Heart left ventricle (tissue), 16 donors: ENCODE data around the gene DCUN1D5. TPM values are rescaled to one million over a fixed set of nuclear protein-coding genes. Genes with fewer than 3 reads are reported as not detected.

Experiments
- ATAC-seq, 4 donors: fragments of 200-7000 bp; cut with Tn5 transposase; one replicate each; pipeline ENCODE4 v1.9.1; 2020 to 2022; ENCODE audit warnings: moderate library complexity in 4 of 4, mild to moderate bottlenecking in 3 of 4, moderate number of reproducible peaks in 1 of 4
- DNase-seq, 5 donors: peaks; one replicate each; pipeline ENCODE4 v3.0.0-alpha.2; 2020
- H3K27ac ChIP-seq, 12 donors: fragments of 200-600 bp; sonication (generic) in 4 of 12; one replicate each; pipeline versions ENCODE4 v1.5.0 to v1.8.0; 2016 to 2022; ENCODE audit warnings: mild to moderate bottlenecking in 2 of 12
- H3K27me3 ChIP-seq, 9 donors: fragments of 200-600 bp; sonication (generic) in 2 of 9; one replicate each; pipeline versions ENCODE4 v1.5.1 to v1.8.0; 2016 to 2022; ENCODE audit warnings: mild to moderate bottlenecking in 3 of 9
- H3K36me3 ChIP-seq, 9 donors: fragments of 200-600 bp; sonication (generic) in 2 of 9; one replicate each; pipeline versions ENCODE4 v1.5.0 to v1.8.0; 2018 to 2022; ENCODE audit warnings: mild to moderate bottlenecking in 2 of 9
- H3K4me1 ChIP-seq, 12 donors: fragments of 200-600 bp; sonication (generic) in 4 of 12; one replicate each; pipeline versions ENCODE4 v1.5.0 to v1.8.0; 2016 to 2022; ENCODE audit warnings: mild to moderate bottlenecking in 3 of 12
- H3K4me3 ChIP-seq, 12 donors: fragments of 200-600 bp; sonication (generic) in 4 of 12; one replicate each; pipeline versions ENCODE4 v1.5.0 to v1.8.0; 2017 to 2022; ENCODE audit warnings: mild to moderate bottlenecking in 9 of 12, moderate library complexity in 4 of 12
- H3K9me3 ChIP-seq, 12 donors: fragments of 200-600 bp; sonication (generic) in 4 of 12; one replicate each; pipeline versions ENCODE4 v1.5.0 to v1.8.0; 2016 to 2022; ENCODE audit warnings: mild to moderate bottlenecking in 1 of 12
- POLR2A ChIP-seq, 2 donors: fragments of 450-650 bp; IDR thresholded peaks; one replicate each; pipeline ENCODE4 v1.6.1; 2017; ENCODE audit warnings: antibody characterized with exemption in 2 of 2, mild to moderate bottlenecking in 2 of 2, moderate library complexity in 2 of 2
- WGBS, 4 donors: extraction: QIAGEN DNeasy Blood & Tissue Kit in 2 of 4; methylation state at CpG; one replicate each; pipeline versions ENCODE4 v1.1.5 to v1.1.7; 2013 to 2018; 5-methylcytosine and 5-hydroxymethylcytosine counted together
- intact Hi-C, 10 donors: fragments of 100-400 bp; cut with DNase I; formaldehyde crosslinking; loops; one replicate each; pipeline versions ENCODE4 v1.11.1 to v1.14.2; 2022
- polyA plus RNA-seq, 2 donors: library from polyadenylated mRNA; stranded (reverse); fragments of 200-250 nt; gene quantifications; one replicate each; pipeline ENCODE4 v1.2.3, GENCODE V29; 2013
- total RNA-seq, 9 donors: library from RNA; depleted of rRNA in 2 of 9; stranded (reverse); fragments of >200 nt in 2 of 9; fragmentation: NEBNext Ultra II Directional in 3 of 9; extraction: Animal tissue kit (Norgen Biotek cat#: 25700) in 3 of 9; gene quantifications; one replicate each; pipeline versions ENCODE4 v1.1.0 to v1.2.4, GENCODE V29; 2016 to 2023
- TF ChIP-seq, protein P1 (sequence below), 12 donors: fragments of 200-600 bp; sonication (generic) in 4 of 12; IDR thresholded peaks; one replicate each; pipeline versions ENCODE4 v1.5.0 to v1.8.0; 2018 to 2022; ENCODE audit warnings: antibody characterized with exemption in 12 of 12, mild to moderate bottlenecking in 5 of 12
- donor health status: ischemic (EF 13 %, LVEDD 7.1; RV severe dilation, severe dysfunction).
- donor health status: healthy with polysubstance abuse.
- donor health status: DM: no; HTN: yes; CAD: no.
- donor health status: DM: no; HTN: no; CAD: no.
- donor health status: ischemic (EF 25% LVEDD 6.9; RV normal size, moderate dysfunction).
- donor health status: ischemic (EF 25% LVEDD 5.7; RV mildly dilated, moderate dysfunction).
- donor health status: healthy.
- donor health status: DM: yes; HTN: yes; CAD: no.
- donor health status: ischemic (EF 35%, LVEDD 5.7; RV mildly dilated, moderate dysfunction).
- donor health status: nonischemic (EF 11% LVEDD 7.7; RV severe dilation, severe dysfunction).
- donor health status: DM: yes; HTN: yes; CAD: no.
- donor health status: PGD.
- donor health status: ischemic (EF 29% LVEDD 5.4; RV normal size, mild dysfunction).
- donor health status: nonischemic (EF 23%, LVEDD 6.1; RV moderate dilation, normal function).

Gene DCUN1D5
- total and polyA plus RNA-seq, 11 donors = 11.9 to 51.6 (median 24.5) TPM

DNA sequence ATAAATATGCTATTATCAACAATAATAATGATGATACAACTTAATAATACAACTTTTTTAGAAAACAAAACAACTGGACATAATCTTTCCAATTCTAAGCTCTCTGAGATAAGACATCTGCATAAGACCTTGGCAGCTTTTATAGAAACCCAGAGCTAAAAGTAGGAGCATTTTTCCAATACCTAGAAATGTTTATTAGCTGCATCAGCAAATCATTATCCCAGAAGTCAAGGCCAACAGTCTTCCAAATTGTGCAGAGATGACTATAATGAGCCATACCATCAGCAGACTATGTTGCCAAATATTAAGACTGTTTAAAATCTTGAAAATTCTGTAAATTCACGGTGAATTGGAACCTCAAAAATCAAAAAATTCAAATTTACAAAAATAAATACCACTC lies 30.3 kb downstream of the DCUN1D5 start:
- no peak for TF ChIP-seq POLR2A (IDR thresholded peaks at IDR 0.05)
- TF ChIP-seq, protein P1, sequence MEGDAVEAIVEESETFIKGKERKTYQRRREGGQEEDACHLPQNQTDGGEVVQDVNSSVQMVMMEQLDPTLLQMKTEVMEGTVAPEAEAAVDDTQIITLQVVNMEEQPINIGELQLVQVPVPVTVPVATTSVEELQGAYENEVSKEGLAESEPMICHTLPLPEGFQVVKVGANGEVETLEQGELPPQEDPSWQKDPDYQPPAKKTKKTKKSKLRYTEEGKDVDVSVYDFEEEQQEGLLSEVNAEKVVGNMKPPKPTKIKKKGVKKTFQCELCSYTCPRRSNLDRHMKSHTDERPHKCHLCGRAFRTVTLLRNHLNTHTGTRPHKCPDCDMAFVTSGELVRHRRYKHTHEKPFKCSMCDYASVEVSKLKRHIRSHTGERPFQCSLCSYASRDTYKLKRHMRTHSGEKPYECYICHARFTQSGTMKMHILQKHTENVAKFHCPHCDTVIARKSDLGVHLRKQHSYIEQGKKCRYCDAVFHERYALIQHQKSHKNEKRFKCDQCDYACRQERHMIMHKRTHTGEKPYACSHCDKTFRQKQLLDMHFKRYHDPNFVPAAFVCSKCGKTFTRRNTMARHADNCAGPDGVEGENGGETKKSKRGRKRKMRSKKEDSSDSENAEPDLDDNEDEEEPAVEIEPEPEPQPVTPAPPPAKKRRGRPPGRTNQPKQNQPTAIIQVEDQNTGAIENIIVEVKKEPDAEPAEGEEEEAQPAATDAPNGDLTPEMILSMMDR (IDR thresholded peaks at IDR 0.05) = no peak
- no peaks in the 10 kb centered on the region for H3K9me3 ChIP-seq
- no peak overlapping the region for H3K4me3 ChIP-seq
- no peaks in the 10 kb centered on the region for H3K4me1 ChIP-seq
- ATAC-seq = no peak
- no peak overlapping the region for H3K27ac ChIP-seq
- intact Hi-C loops = loop anchor here in 1 of 10 donors (10.0 kb wide), 1 partner anchor 63 kb away; no protein-coding TSS in a partner anchor
- 95 to 100% (median 98%) methylated on average over 1 of the region's 1 CpG for WGBS, 4 donors
- H3K36me3 ChIP-seq = peaks cover 0 to 82% (median 64%) of the 10 kb centered on the region in 9 donors
- no peak for DNase-seq
- H3K27me3 ChIP-seq = no peaks in the 10 kb centered on the region

DNA sequence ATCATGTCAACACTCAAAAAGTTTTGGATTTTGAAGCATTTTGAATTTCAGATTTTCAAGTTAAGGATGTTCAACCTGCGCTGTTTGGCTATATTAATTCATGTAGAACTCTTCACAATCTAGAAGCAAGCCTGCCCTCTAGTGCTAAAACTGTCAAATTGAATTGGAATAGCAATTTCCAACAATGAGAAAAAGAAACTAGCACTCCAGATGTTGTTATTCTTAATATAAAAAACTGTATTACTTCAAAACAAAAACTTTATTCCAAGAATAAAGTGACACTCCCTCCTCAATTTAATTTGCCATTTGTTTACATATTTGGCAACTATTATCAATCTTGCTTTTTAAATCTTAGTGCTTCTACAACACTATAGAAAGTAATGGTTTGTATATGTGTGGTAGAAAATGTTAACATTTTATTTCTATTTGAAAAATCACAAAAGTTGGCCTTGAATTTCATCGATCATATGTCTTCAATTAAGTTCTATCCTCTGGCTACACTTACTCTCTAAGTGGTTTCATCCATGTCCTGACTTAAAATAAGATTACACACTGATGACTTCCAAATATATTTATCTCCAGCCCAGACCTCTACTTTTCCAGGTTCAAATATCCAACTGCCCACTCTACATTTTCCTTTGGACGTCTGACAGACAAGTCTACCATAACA lies 36.6 kb downstream of the DCUN1D5 start:
- H3K4me3 ChIP-seq = no peak overlapping the region
- 47 to 54% (median 50%) methylated on average over 3 of the region's 3 CpGs for WGBS, 4 donors
- intact Hi-C loops = no loop called here
- ATAC-seq (peak in 1 of 4 donors; percentile 56), DNase-seq (no peak)
- H3K27ac ChIP-seq = no peak overlapping the region
- no peaks in the 10 kb centered on the region for H3K27me3 ChIP-seq
- no peaks in the 10 kb centered on the region for H3K4me1 ChIP-seq
- peaks cover 0 to 20% (median 5%) of the 10 kb centered on the region in 9 donors for H3K36me3 ChIP-seq
- no peaks in the 10 kb centered on the region for H3K9me3 ChIP-seq
- TF ChIP-seq, protein P1 (IDR thresholded peaks at IDR 0.05) = peak; percentile 37 to 73 (median 56)
- no peak for TF ChIP-seq POLR2A (IDR thresholded peaks at IDR 0.05)

DNA sequence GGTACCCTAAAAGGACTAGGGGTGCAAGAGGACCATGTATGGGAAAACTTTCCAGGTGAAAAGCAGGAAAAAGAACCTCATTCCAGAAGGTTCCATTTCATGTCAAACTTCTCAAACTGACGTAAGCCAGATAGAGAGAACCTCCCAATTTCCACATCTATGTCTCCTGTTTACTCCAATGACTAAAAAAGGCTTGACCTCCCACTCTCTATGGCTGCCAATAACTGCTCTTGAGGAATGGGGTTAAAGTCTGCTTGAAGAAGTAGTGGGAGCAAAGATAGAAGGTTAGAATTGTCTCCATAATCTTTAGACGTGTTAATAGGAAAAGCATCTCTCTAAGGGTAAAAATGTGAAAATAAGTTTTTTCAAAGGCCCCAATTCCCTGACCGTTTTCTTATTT lies 38.0 kb downstream of the DCUN1D5 start:
- TF ChIP-seq, protein P1 (IDR thresholded peaks at IDR 0.05) = no peak
- no peak for TF ChIP-seq POLR2A (IDR thresholded peaks at IDR 0.05)
- no peak for ATAC-seq
- Histone ChIP-seq H3K27me3 (no peaks in the 10 kb centered on the region), H3K27ac (no peak overlapping the region), H3K4me3 (no peak overlapping the region), H3K9me3 (no peaks in the 10 kb centered on the region), H3K36me3 (peaks cover 0 to 10% (median 0%) of the 10 kb centered on the region in 9 donors), H3K4me1 (no peaks in the 10 kb centered on the region)
- no peak for DNase-seq
- 87 to 95% (median 94%) methylated on average over 3 of the region's 3 CpGs for WGBS, 4 donors
- intact Hi-C loops = no loop called here

DNA sequence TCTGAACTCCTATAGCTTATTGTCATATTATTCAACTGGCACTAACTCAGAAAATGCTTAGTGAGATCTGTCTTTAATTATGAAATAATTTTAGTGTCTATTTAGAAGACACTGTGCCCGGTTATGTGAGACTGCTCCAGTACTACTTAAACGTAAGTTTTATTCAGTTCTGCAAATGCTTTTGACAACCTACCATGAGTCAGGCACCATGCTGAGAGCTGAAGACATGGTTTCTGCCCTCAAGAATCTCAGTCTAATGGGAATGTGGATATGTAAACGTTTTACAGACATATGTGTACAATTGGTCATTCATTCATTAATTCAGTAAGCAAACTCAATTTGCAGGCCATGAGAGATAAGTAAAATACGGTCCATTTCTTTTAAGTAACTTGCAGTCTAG lies 40.0 kb downstream of the DCUN1D5 start:
- DNase-seq (no peak), ATAC-seq (no peak)
- H3K27me3 ChIP-seq = no peaks in the 10 kb centered on the region
- intact Hi-C loops = no loop called here
- H3K4me1 ChIP-seq = no peaks in the 10 kb centered on the region
- H3K4me3 ChIP-seq = no peak overlapping the region
- TF ChIP-seq, protein P1 (IDR thresholded peaks at IDR 0.05) = no peak
- no peak for TF ChIP-seq POLR2A (IDR thresholded peaks at IDR 0.05)
- H3K27ac ChIP-seq = no peak overlapping the region
- H3K9me3 ChIP-seq = no peaks in the 10 kb centered on the region
- peaks cover 0 to under 1% (median 0%) of the 10 kb centered on the region in 9 donors for H3K36me3 ChIP-seq
- 79 to 85% (median 80%) methylated on average over 4 of the region's 4 CpGs for WGBS, 4 donors
